ENCODE data around the gene ONECUT3.

Gene ONECUT3

GRCh38 chr19:1725100-1726064 is 27.9 kb upstream of the ONECUT3 start:
- no peak overlapping the region for H2AK5ac ChIP-seq (ENCODE audit: low read depth, low read length)
- peak overlapping the region; percentile 99 for H3K18ac ChIP-seq (ENCODE audit: low read length)
- no peak overlapping the region for H3K27ac ChIP-seq (replicated peaks; ENCODE audit: low read length)
- H2BK15ac ChIP-seq (ENCODE audit: low read length) = peak overlapping the region; percentile 58
- peak overlapping the region; percentile 37 for H3K4ac ChIP-seq (ENCODE audit: low read length)
- H2BK5ac ChIP-seq (ENCODE audit: low read length) = no peak overlapping the region
- H3K23ac ChIP-seq (ENCODE audit: low read depth, low read length, poor library complexity) = no peak overlapping the region
- no peak overlapping the region for H2BK120ac ChIP-seq (ENCODE audit: low read depth, low read length)
- H3K9me3 ChIP-seq (replicated peaks in 1 of 2; ENCODE audit: control insufficient read depth in 2 of 2, insufficient read depth in 1 of 2, low read depth in 1 of 2, low read length in 2 of 2) = peaks cover 0 to 6% of the 10 kb centered on the region in 2 donors
- H3K79me1 ChIP-seq (ENCODE audit: low read depth, low read length) = no peaks in the 10 kb centered on the region
- peak; percentile 82 for DNase-seq (ENCODE audit: low spot score)
- H3K14ac ChIP-seq (ENCODE audit: low read length) = peak overlapping the region; percentile 82
- WGBS, 2 donors (ENCODE audit: extremely low coverage in 2 of 2, insufficient read length in 2 of 2, insufficient replicate concordance in 1 of 2) = no CpG with 5 or more reads among the region's 90 CpGs
- peaks cover 3 to 21% (median 15%) of the 10 kb centered on the region in 3 experiments for H3K27me3 ChIP-seq (ENCODE audit: control insufficient read depth in 3 of 3, insufficient read depth in 3 of 3, low read depth in 1 of 3, low read length in 3 of 3)
- H4K8ac ChIP-seq (ENCODE audit: low read depth, low read length) = peak overlapping the region; percentile 96
- H3K36me3 ChIP-seq (replicated peaks in 1 of 2; ENCODE audit: control insufficient read depth in 2 of 2, insufficient read depth in 2 of 2, low read length in 2 of 2) = no peaks in the 10 kb centered on the region
- H3K4me1 ChIP-seq (ENCODE audit: control insufficient read depth in 2 of 2, insufficient read depth in 1 of 2, low read depth in 1 of 2, low read length in 2 of 2) = peaks cover 3 to 4% of the 10 kb centered on the region in 2 donors
- H2BK12ac ChIP-seq (ENCODE audit: low read length) = no peak overlapping the region
- H3K4me3 ChIP-seq (ENCODE audit: low read length in 2 of 2) = peak overlapping the region; percentile 55 to 87
- H4K91ac ChIP-seq (ENCODE audit: low read depth, low read length, poor library complexity) = no peak overlapping the region
- peak overlapping the region; percentile 91 for H3K4me2 ChIP-seq (ENCODE audit: insufficient read depth, low read length, poor library complexity, severe bottlenecking)
- H2AFZ ChIP-seq (ENCODE audit: low read length) = peak overlapping the region; percentile 99
- H3K9ac ChIP-seq (ENCODE audit: low read depth, low read length, poor library complexity) = peak overlapping the region; percentile 73

DNA sequence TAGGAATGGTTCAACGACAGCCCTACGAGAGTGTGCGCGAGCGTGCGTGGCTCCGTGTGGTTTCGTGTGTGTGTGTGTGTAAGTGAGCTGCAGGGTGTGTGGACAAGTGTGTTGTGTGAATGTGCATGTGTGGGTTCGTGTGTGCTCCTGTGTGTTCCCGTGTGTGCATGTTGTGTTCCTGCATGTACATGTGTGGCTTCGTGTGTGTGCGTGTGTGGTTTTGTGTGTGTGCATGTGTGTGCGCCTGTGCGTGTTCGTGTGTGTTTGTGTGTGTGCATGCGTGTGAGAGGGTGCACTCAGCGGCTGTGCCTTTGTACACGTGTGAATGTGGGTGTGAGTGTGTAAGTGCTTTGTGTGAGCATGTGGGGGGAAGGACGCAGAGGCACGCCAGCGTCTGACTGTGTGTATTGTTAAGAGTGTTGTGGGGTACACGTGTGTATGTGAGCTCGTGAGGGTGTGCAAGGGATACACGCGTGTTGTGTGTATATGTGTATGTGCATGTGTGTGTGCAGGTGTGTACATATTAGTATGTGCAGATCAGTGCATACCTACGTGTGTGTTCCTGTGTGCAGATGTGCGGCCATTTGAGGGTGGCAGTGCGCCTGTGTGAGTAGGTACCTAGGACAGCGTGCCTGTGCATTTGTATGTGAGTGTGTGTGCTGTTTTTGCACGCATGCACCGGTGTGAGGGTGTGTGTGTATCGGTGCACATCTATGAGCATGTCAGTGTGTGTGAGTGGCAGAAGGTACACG is 24.3 kb upstream of the ONECUT3 start:
- Histone ChIP-seq H4K91ac (ENCODE audit: low read depth, low read length, poor library complexity) (peak overlapping the region; percentile 95), H3K4me1 (ENCODE audit: control insufficient read depth in 2 of 2, insufficient read depth in 1 of 2, low read depth in 1 of 2, low read length in 2 of 2) (peaks cover 3 to 4% of the 10 kb centered on the region in 2 donors), H3K27ac (replicated peaks; ENCODE audit: low read length) (no peak overlapping the region), H2AK5ac (ENCODE audit: low read depth, low read length) (no peak overlapping the region), H3K4me2 (ENCODE audit: insufficient read depth, low read length, poor library complexity, severe bottlenecking) (no peak overlapping the region), H2BK5ac (ENCODE audit: low read length) (peak overlapping the region; percentile 53), H4K8ac (ENCODE audit: low read depth, low read length) (no peak overlapping the region), H3K36me3 (replicated peaks in 1 of 2; ENCODE audit: control insufficient read depth in 2 of 2, insufficient read depth in 2 of 2, low read length in 2 of 2) (no peaks in the 10 kb centered on the region), H3K14ac (ENCODE audit: low read length) (peak overlapping the region; percentile 94), H3K18ac (ENCODE audit: low read length) (peak overlapping the region; percentile 87), H2BK12ac (ENCODE audit: low read length) (peak overlapping the region; percentile 84), H3K79me1 (ENCODE audit: low read depth, low read length) (no peaks in the 10 kb centered on the region), H3K9ac (ENCODE audit: low read depth, low read length, poor library complexity) (peak overlapping the region; percentile 72), H3K27me3 (ENCODE audit: control insufficient read depth in 3 of 3, insufficient read depth in 3 of 3, low read depth in 1 of 3, low read length in 3 of 3) (peaks cover 3 to 25% (median 22%) of the 10 kb centered on the region in 3 experiments), H3K9me3 (replicated peaks in 1 of 2; ENCODE audit: control insufficient read depth in 2 of 2, insufficient read depth in 1 of 2, low read depth in 1 of 2, low read length in 2 of 2) (peaks cover 0 to 6% of the 10 kb centered on the region in 2 donors), H3K4ac (ENCODE audit: low read length) (peak overlapping the region; percentile 84), H3K23ac (ENCODE audit: low read depth, low read length, poor library complexity) (peak overlapping the region; percentile 96), H2AFZ (ENCODE audit: low read length) (no peak overlapping the region), H2BK15ac (ENCODE audit: low read length) (peak overlapping the region; percentile 81), H3K4me3 (ENCODE audit: low read length in 2 of 2) (peak overlapping the region in 1 of 2 donors; percentile 65), H2BK120ac (ENCODE audit: low read depth, low read length) (peak overlapping the region; percentile 82)
- no CpG with 5 or more reads among the region's 33 CpGs for WGBS, 2 donors (ENCODE audit: extremely low coverage in 2 of 2, insufficient read length in 2 of 2, insufficient replicate concordance in 1 of 2)
- no peak for DNase-seq (ENCODE audit: low spot score)

DNA sequence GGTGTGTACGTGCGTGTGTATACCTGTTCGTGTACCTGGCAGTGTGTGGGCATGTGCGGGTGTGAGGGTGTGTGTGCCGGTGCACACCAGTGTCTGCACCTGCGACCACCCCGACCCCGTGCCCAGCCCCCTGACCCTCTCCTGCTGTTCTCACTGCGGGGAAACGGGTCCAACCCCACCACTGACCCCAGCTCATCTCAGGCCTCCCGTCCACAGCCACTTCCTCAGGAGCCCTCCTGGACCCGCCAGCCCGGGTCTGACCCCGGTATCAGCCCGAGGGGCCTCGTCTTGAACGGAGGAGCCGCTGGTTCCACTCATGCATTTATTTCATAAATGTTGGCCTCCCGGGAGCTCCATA is 23.8 kb upstream of the ONECUT3 start:
- Histone ChIP-seq H3K4ac (ENCODE audit: low read length) (peak overlapping the region; percentile 84), H2AK5ac (ENCODE audit: low read depth, low read length) (no peak overlapping the region), H2AFZ (ENCODE audit: low read length) (no peak overlapping the region), H2BK120ac (ENCODE audit: low read depth, low read length) (peak overlapping the region; percentile 35), H3K9ac (ENCODE audit: low read depth, low read length, poor library complexity) (peak overlapping the region; percentile 72), H3K23ac (ENCODE audit: low read depth, low read length, poor library complexity) (peak overlapping the region; percentile 73), H3K27ac (replicated peaks; ENCODE audit: low read length) (no peak overlapping the region), H3K14ac (ENCODE audit: low read length) (peak overlapping the region; percentile 56), H3K79me1 (ENCODE audit: low read depth, low read length) (no peaks in the 10 kb centered on the region), H4K8ac (ENCODE audit: low read depth, low read length) (no peak overlapping the region), H3K4me2 (ENCODE audit: insufficient read depth, low read length, poor library complexity, severe bottlenecking) (no peak overlapping the region), H3K36me3 (replicated peaks in 1 of 2; ENCODE audit: control insufficient read depth in 2 of 2, insufficient read depth in 2 of 2, low read length in 2 of 2) (no peaks in the 10 kb centered on the region), H3K27me3 (ENCODE audit: control insufficient read depth in 3 of 3, insufficient read depth in 3 of 3, low read depth in 1 of 3, low read length in 3 of 3) (peaks cover 3 to 31% (median 22%) of the 10 kb centered on the region in 3 experiments), H2BK5ac (ENCODE audit: low read length) (no peak overlapping the region), H3K18ac (ENCODE audit: low read length) (peak overlapping the region; percentile 87), H4K91ac (ENCODE audit: low read depth, low read length, poor library complexity) (peak overlapping the region; percentile 95), H2BK15ac (ENCODE audit: low read length) (peak overlapping the region; percentile 81), H3K9me3 (replicated peaks in 1 of 2; ENCODE audit: control insufficient read depth in 2 of 2, insufficient read depth in 1 of 2, low read depth in 1 of 2, low read length in 2 of 2) (peaks cover 0 to 6% of the 10 kb centered on the region in 2 donors), H3K4me3 (ENCODE audit: low read length in 2 of 2) (no peak overlapping the region), H3K4me1 (ENCODE audit: control insufficient read depth in 2 of 2, insufficient read depth in 1 of 2, low read depth in 1 of 2, low read length in 2 of 2) (peaks cover 3 to 4% of the 10 kb centered on the region in 2 donors), H2BK12ac (ENCODE audit: low read length) (peak overlapping the region; percentile 84)
- WGBS, 2 donors (ENCODE audit: extremely low coverage in 2 of 2, insufficient read length in 2 of 2, insufficient replicate concordance in 1 of 2) = no CpG with 5 or more reads among the region's 19 CpGs
- no peak for DNase-seq (ENCODE audit: low spot score)

All from neuronal stem cell (in vitro differentiated cells).